Naive B cell (primary cell): ENCODE measurements around the gene NGF. TPM values are rescaled to one million over a fixed set of nuclear protein-coding genes. Genes with fewer than 3 reads are reported as not detected.

Experiments used
- ATAC-seq, 2 donors: fragments of 150-1000 bp; cut with Tn5 transposase; 2 replicates each; pipeline ENCODE4 v1.10.0; 2021; ENCODE audit warnings: low read depth in 2 of 2, mild to moderate bottlenecking in 2 of 2, moderate library complexity in 2 of 2
- DNase-seq: peaks from one replicate; pipeline ENCODE4 v3.0.0; 2022
- H3K27ac Mint-ChIP-seq, 6 donors: one replicate each; pipeline ENCODE4 v1.8.0; 2020 to 2022; ENCODE audit warnings: mild to moderate bottlenecking in 6 of 6, mixed read lengths in 6 of 6, moderate library complexity in 5 of 6, inconsistent platforms in 2 of 6
- H3K27me3 Mint-ChIP-seq, 3 donors: one replicate each; pipeline ENCODE4 v1.8.0; 2021 to 2022; ENCODE audit warnings: mixed read lengths in 3 of 3, mild to moderate bottlenecking in 1 of 3
- H3K36me3 Mint-ChIP-seq, 2 donors: one replicate each; pipeline ENCODE4 v1.8.0; 2020 to 2022; ENCODE audit warnings: mixed read lengths in 2 of 2, inconsistent platforms in 1 of 2, mild to moderate bottlenecking in 1 of 2
- H3K4me1 Mint-ChIP-seq, 3 donors: one replicate each; pipeline ENCODE4 v1.8.0; 2020 to 2022; ENCODE audit warnings: mixed read lengths in 3 of 3, inconsistent platforms in 1 of 3, mild to moderate bottlenecking in 1 of 3, moderate library complexity in 1 of 3
- H3K4me3 Mint-ChIP-seq, 8 donors: one replicate each; pipeline ENCODE4 v1.8.0; 2020 to 2022; ENCODE audit warnings: mild to moderate bottlenecking in 8 of 8, mixed read lengths in 8 of 8, moderate library complexity in 8 of 8, inconsistent platforms in 2 of 8
- H3K9me3 Mint-ChIP-seq, 7 donors: one replicate each; pipeline ENCODE4 v1.8.0; 2020 to 2022; ENCODE audit warnings: mixed read lengths in 7 of 7, mild to moderate bottlenecking in 5 of 7, inconsistent platforms in 2 of 7, moderate library complexity in 1 of 7
- polyA plus RNA-seq, 6 donors: library from polyadenylated mRNA; unstranded; fragments of 300-500 nt; fragmentation: Illumina TruSeq; gene quantifications; one replicate each; pipeline ENCODE4 v1.2.3, GENCODE V29; 2021; ENCODE audit warnings: low read depth in 6 of 6

NGF gene
- polyA plus RNA-seq, 6 donors from 2014 or later = not detected

DNA sequence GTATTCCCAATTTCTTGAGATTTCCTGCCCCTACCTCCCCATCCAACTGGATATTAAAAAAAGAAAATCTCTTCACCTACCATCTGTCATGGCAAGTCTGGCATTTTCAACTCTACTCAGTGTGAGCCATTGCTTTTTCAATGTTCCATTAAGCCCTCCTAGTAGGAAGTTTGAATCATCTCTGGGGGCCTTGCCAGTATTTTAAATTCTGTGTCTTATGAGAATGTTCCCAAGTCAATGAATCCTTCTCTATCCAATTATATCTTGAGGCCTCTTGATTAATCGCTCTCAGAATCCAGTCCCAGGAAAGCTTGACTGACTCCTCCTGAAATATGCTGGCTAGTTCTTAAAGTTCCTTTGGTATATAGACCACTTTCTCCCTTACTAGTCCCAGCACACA lies 91.5 kb downstream of the NGF start:
- DNase-seq (no peak), ATAC-seq (no peak)
- H3K4me3 Mint-ChIP-seq = no peak overlapping the region
- peaks cover 6 to 7% (median 7%) of the 10 kb centered on the region in 3 donors for H3K27me3 Mint-ChIP-seq
- H3K36me3 Mint-ChIP-seq = no peaks in the 10 kb centered on the region
- no peaks in the 10 kb centered on the region for H3K4me1 Mint-ChIP-seq
- H3K9me3 Mint-ChIP-seq = peaks cover 3 to 34% (median 9%) of the 10 kb centered on the region in 7 donors
- H3K27ac Mint-ChIP-seq = no peak overlapping the region

GRCh38 chr1:115245227-115245626 lies 92.8 kb downstream of the NGF start:
- ATAC-seq (no peak), DNase-seq (no peak)
- H3K9me3 Mint-ChIP-seq = peaks cover 3 to 34% (median 9%) of the 10 kb centered on the region in 7 donors
- H3K36me3 Mint-ChIP-seq = no peaks in the 10 kb centered on the region
- peaks cover 6 to 12% (median 7%) of the 10 kb centered on the region in 3 donors for H3K27me3 Mint-ChIP-seq
- no peak overlapping the region for H3K4me3 Mint-ChIP-seq
- no peaks in the 10 kb centered on the region for H3K4me1 Mint-ChIP-seq
- H3K27ac Mint-ChIP-seq = no peak overlapping the region

DNA sequence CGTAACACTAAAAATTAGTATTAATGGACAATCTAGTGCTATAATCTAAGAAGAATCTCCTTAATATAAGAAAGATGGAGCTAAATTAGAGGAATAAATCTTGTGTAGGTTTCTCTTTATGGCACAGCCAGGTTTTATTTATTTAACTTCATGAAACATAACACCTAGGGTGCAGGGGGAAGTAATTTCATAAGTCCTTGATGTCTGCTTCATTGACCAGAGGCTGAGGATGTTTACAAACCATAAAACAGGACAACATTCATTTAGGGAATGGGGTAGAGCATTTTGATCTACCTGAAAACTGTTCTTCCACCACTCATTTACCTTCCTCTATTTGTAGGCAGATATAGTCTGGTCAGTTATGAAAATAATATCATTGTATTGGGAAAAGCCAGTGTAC lies 95.5 kb downstream of the NGF start:
- Mint-ChIP-seq H3K4me1 (no peaks in the 10 kb centered on the region), H3K9me3 (peaks cover 3 to 26% (median 6%) of the 10 kb centered on the region in 7 donors), H3K4me3 (no peak overlapping the region), H3K27me3 (peaks cover 6 to 14% (median 8%) of the 10 kb centered on the region in 3 donors), H3K36me3 (no peaks in the 10 kb centered on the region), H3K27ac (peak overlapping the region in 1 of 6 donors; percentile 56)
- ATAC-seq (no peak), DNase-seq (no peak)

- DNase-seq (no peak), ATAC-seq (no peak)
- Mint-ChIP-seq H3K36me3 (no peaks in the 10 kb centered on the region), H3K4me1 (no peaks in the 10 kb centered on the region), H3K27me3 (peaks cover 5 to 20% (median 6%) of the 10 kb centered on the region in 3 donors), H3K27ac (no peak overlapping the region), H3K4me3 (no peak overlapping the region), H3K9me3 (peaks cover 3 to 22% (median 6%) of the 10 kb centered on the region in 7 donors)
Measured at GRCh38 chr1:115241309-115241708, 96.7 kb downstream of the NGF start.

DNA sequence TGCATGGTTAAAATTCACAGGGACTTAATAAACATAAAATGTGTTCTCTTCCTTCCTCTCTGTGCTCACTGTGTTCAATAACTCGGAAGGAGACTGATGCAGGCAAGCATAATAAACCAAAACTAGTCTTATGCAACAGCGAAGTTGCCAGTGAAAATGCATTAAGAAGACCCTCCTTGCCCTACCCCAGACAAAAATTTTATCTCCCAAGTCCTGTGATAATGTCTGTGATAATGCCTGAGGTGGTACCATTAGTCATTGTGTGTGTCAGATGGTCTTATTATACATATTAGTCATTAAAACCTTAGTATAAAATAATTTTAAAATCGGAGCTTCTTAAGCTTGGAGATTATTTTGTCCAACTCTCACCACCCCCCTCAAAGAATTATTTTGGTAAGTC lies 97.8 kb downstream of the NGF start:
- H3K4me1 Mint-ChIP-seq = no peaks in the 10 kb centered on the region
- H3K36me3 Mint-ChIP-seq = no peaks in the 10 kb centered on the region
- peaks cover 5 to 20% (median 6%) of the 10 kb centered on the region in 3 donors for H3K27me3 Mint-ChIP-seq
- ATAC-seq (no peak), DNase-seq (no peak)
- H3K27ac Mint-ChIP-seq = no peak overlapping the region
- peaks cover 3 to 18% (median 6%) of the 10 kb centered on the region in 7 donors for H3K9me3 Mint-ChIP-seq
- H3K4me3 Mint-ChIP-seq = no peak overlapping the region

GRCh38 chr1:115239426-115239825 lies 98.6 kb downstream of the NGF start:
- DNase-seq (no peak), ATAC-seq (no peak)
- H3K4me1 Mint-ChIP-seq = no peaks in the 10 kb centered on the region
- H3K9me3 Mint-ChIP-seq = peaks cover 3 to 9% (median 6%) of the 10 kb centered on the region in 7 donors
- H3K36me3 Mint-ChIP-seq = no peaks in the 10 kb centered on the region
- no peak overlapping the region for H3K27ac Mint-ChIP-seq
- peaks cover 5 to 20% (median 6%) of the 10 kb centered on the region in 3 donors for H3K27me3 Mint-ChIP-seq
- no peak overlapping the region for H3K4me3 Mint-ChIP-seq

DNA sequence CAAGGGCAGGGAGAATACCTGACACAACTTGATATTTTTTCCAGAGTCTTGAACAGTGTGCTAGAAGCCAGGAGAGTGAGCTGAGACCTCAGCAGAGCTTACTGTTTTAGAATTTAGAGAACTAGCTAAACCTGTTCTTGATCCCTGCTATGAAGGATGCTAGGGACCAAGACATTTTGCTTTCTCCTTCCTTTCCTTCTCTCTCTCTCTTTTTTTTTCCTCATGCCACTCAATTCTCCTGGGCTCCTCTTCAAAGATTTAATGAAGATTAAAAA lies 99.0 kb downstream of the NGF start:
- Mint-ChIP-seq H3K4me1 (no peaks in the 10 kb centered on the region), H3K4me3 (no peak overlapping the region), H3K27ac (no peak overlapping the region), H3K36me3 (no peaks in the 10 kb centered on the region), H3K27me3 (peaks cover 5 to 20% (median 6%) of the 10 kb centered on the region in 3 donors), H3K9me3 (peaks cover under 1 to 6% (median 5%) of the 10 kb centered on the region in 7 donors)
- no peak for DNase-seq
- ATAC-seq = no peak

GRCh38 chr1:115238336-115239147 lies 99.5 kb downstream of the NGF start:
- Mint-ChIP-seq H3K9me3 (peaks cover 0 to 6% (median 1%) of the 10 kb centered on the region in 7 donors), H3K36me3 (no peaks in the 10 kb centered on the region), H3K27me3 (peaks cover 5 to 20% (median 6%) of the 10 kb centered on the region in 3 donors), H3K4me1 (no peaks in the 10 kb centered on the region), H3K27ac (no peak overlapping the region), H3K4me3 (no peak overlapping the region)
- DNase-seq = no peak
- no peak for ATAC-seq

DNA sequence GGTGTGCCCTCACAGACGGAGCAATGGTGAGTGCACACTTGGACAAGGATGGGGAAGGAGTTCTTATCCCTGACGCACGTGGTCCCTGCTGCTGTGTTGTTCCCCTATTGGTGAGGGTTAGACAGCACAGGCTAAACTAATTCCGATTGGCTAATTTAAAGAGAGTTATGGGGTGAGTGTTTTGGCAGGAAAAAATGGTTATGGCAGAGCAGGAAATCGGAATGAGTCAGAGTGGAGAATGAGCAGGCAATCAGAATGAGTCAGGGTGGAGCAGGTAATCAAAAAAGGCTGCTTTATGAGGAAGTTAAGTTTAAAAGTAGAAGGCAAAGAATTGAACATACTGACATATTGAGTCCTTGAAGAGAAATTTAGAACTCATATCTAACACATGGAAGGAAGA lies 100.5 kb downstream of the NGF start:
- H3K27me3 Mint-ChIP-seq = peaks cover 5 to 20% (median 6%) of the 10 kb centered on the region in 3 donors
- H3K4me3 Mint-ChIP-seq = no peak overlapping the region
- no peak for ATAC-seq
- H3K9me3 Mint-ChIP-seq = peaks cover 0 to 4% (median 0%) of the 10 kb centered on the region in 7 donors
- H3K4me1 Mint-ChIP-seq = no peaks in the 10 kb centered on the region
- H3K27ac Mint-ChIP-seq = peak overlapping the region in 2 of 6 donors; percentile 12 to 13
- no peaks in the 10 kb centered on the region for H3K36me3 Mint-ChIP-seq
- DNase-seq = no peak

- Mint-ChIP-seq H3K27me3 (peaks cover 4 to 18% (median 5%) of the 10 kb centered on the region in 3 donors), H3K4me3 (no peak overlapping the region), H3K9me3 (peaks cover 0 to 4% (median 0%) of the 10 kb centered on the region in 7 donors), H3K4me1 (no peaks in the 10 kb centered on the region), H3K27ac (no peak overlapping the region), H3K36me3 (no peaks in the 10 kb centered on the region)
- DNase-seq = no peak
- no peak for ATAC-seq
Measured at GRCh38 chr1:115237023-115237422, 101.0 kb downstream of the NGF start.

Other genes with a start within 250 kb of the NGF start
- gene TSPAN2, start 248.7 kb downstream of the NGF start, polyA plus RNA-seq = under 1 TPM in 4 of 6 donors, not detected in 2; 0.15 to 0.38 (median 0.23) TPM